AG10803 (cell line): ENCODE results near the gene HAVCR1.

Source experiments
- DNase-seq: peaks from one replicate; pipeline ENCODE4 v3.0.0; 2010; ENCODE audit warnings: low read depth
- H3K4me3 ChIP-seq: 2 replicates; pipeline ENCODE4 v1.5.1; 2011; ENCODE audit warnings: mild to moderate bottlenecking, low read length, control low read depth
- CTCF ChIP-seq: conservative IDR thresholded peaks from 2 replicates; pipeline ENCODE4 v1.5.1; 2011; ENCODE audit warnings: mild to moderate bottlenecking, low read length, control low read depth, inconsistent platforms

The HAVCR1 gene

DNA sequence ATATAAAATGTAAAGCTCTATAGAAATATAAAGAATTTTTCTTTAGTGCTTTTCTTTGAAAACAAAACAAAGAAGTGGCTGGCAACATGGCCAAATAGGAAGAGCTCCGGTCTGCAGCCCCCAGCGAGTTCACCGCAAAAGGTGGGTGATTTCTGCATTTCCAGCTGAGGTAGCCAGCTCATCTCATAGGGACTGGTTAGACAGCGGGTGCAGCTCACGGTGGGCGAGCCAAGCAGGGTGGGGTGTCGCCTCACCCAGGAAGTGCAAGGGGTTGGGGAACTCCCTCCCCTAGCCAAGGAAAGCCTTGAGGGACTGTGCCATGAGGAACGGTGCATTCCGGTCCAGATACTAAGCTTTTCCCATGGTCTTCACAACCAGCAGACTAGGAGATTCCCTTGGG lies 74.9 kb downstream of the HAVCR1 start:
- TF ChIP-seq CTCF, result no peak
- H3K4me3 ChIP-seq, result no peak overlapping the region
- DNase-seq, result no peak

GRCh38 chr5:156981481-156981880 lies 77.4 kb downstream of the HAVCR1 start:
- no peak for TF ChIP-seq CTCF
- DNase-seq, result no peak
- no peak overlapping the region for H3K4me3 ChIP-seq
